OCI-LY7 (cell line): ENCODE measurements around the gene FRMD7.

Experiments used
- CTCF ChIP-seq: fragments of 200-600 bp; sonication (generic); conservative IDR thresholded peaks from 2 replicates; pipeline ENCODE4 v1.5.1; 2014; ENCODE audit warnings: mild to moderate bottlenecking, antibody characterized with exemption, low read length, moderate library complexity, mixed read lengths
- EZH2phosphoT487 ChIP-seq: fragments of 200-600 bp; sonication (generic); IDR thresholded peaks from 2 replicates; pipeline ENCODE4 v1.6.1; 2018; ENCODE audit warnings: low read depth, borderline replicate concordance, mild to moderate bottlenecking, mixed run types, antibody characterized with exemption, low read length, moderate library complexity, mixed read lengths

- TF ChIP-seq CTCF (no peak), EZH2phosphoT487 (no peak)
Measured at GRCh38 chrX:132041015-132041414, 86.8 kb downstream of the FRMD7 start.
